Activated naive CD4-positive, alpha-beta T cell treated with anti-CD3 and anti-CD28 coated beads, Interleukin-2, amount 50 U/mL, for 24 hours (primary cell): ENCODE measurements around the gene AQP7.
A peak's percentile ranks its signal among the peaks of the same experiment; 100 is the strongest.
"Not testable (repeated sequence)": the region's sequence is repeated elsewhere in the genome, so short reads cannot be mapped to it uniquely, and the experiment has no call there.

Source experiments
- H3K27ac Mint-ChIP-seq: one replicate; pipeline ENCODE4 v1.8.0; 2021; ENCODE audit warnings: mild to moderate bottlenecking, mixed read lengths
- H3K27me3 Mint-ChIP-seq: one replicate; pipeline ENCODE4 v1.8.0; 2021; ENCODE audit warnings: mixed read lengths
- H3K36me3 Mint-ChIP-seq: one replicate; pipeline ENCODE4 v1.8.0; 2021; ENCODE audit warnings: mixed read lengths
- H3K4me1 Mint-ChIP-seq: one replicate; pipeline ENCODE4 v1.8.0; 2021; ENCODE audit warnings: mixed read lengths
- H3K4me3 Mint-ChIP-seq: one replicate; pipeline ENCODE4 v1.8.0; 2021; ENCODE audit warnings: mild to moderate bottlenecking, mixed read lengths
- H3K9me3 Mint-ChIP-seq: one replicate; pipeline ENCODE4 v1.8.0; 2021; ENCODE audit warnings: mixed read lengths

The AQP7 gene

GRCh38 chr9:33374634-33375237 is 27.6 kb downstream of the AQP7 start:
- no peak overlapping the region for H3K27ac Mint-ChIP-seq
- no peaks in the 10 kb centered on the region for H3K9me3 Mint-ChIP-seq
- no peaks in the 10 kb centered on the region for H3K27me3 Mint-ChIP-seq
- peaks cover 5% of the 10 kb centered on the region for H3K36me3 Mint-ChIP-seq
- H3K4me3 Mint-ChIP-seq, result peak overlapping the region; percentile 52
- H3K4me1 Mint-ChIP-seq, result peaks cover 15% of the 10 kb centered on the region

DNA sequence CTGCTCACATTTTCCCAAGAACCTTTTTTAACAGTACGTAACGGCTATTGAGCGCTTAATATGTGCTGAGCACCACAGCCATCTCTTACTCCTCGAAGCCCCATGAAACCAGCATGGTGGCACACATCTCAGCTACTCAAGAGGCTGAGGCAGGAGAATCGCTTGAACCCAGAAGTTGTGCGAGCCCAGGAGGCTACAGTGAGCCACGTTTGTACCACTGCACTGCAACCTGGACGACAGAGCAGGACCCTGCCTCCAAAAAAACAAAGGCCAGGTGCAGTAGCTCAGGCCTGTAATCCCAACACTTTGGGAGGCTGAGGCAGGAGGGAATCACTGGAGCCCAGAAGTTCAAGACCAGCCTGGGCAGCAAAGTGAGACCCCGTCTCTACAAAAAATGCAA is 28.2 kb downstream of the AQP7 start:
- Mint-ChIP-seq H3K9me3 (no peaks in the 10 kb centered on the region), H3K4me3 (no peak overlapping the region), H3K36me3 (peaks cover 5% of the 10 kb centered on the region), H3K4me1 (peaks cover 15% of the 10 kb centered on the region), H3K27me3 (no peaks in the 10 kb centered on the region), H3K27ac (no peak overlapping the region)

DNA sequence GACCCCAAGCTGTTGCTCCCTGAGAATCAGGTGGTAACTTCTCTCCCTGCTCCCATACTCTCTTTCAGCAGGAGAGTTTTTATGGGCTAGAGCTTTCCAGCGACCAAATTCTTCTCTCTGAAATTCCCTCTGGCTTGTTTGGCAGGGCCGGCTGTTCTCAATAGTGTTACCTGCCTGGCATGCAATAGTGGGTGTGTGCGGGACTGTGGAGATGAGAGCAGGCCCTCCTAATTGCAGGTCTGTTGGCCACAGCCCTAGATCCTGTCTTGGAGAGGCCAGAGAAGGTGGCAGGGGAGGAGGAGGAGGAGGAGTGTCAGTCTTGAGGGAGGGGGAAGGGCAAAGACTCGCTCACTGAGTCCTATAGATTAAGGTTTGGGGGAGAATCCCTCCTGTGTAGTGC is 29.5 kb downstream of the AQP7 start:
- H3K4me3 Mint-ChIP-seq, result no peak overlapping the region
- no peaks in the 10 kb centered on the region for H3K9me3 Mint-ChIP-seq
- no peaks in the 10 kb centered on the region for H3K27me3 Mint-ChIP-seq
- peaks cover 5% of the 10 kb centered on the region for H3K36me3 Mint-ChIP-seq
- peaks cover 15% of the 10 kb centered on the region for H3K4me1 Mint-ChIP-seq
- H3K27ac Mint-ChIP-seq, result peak overlapping the region; percentile 36

GRCh38 chr9:33366979-33367480 is 35.3 kb downstream of the AQP7 start:
- no peak overlapping the region for H3K27ac Mint-ChIP-seq
- H3K4me3 Mint-ChIP-seq, result no peak overlapping the region
- peaks cover 8% of the 10 kb centered on the region for H3K36me3 Mint-ChIP-seq
- no peaks in the 10 kb centered on the region for H3K4me1 Mint-ChIP-seq
- H3K9me3 Mint-ChIP-seq, result no peaks in the 10 kb centered on the region
- no peaks in the 10 kb centered on the region for H3K27me3 Mint-ChIP-seq

- not testable (repeated sequence) for H3K9me3 Mint-ChIP-seq, H3K27ac Mint-ChIP-seq, H3K4me1 Mint-ChIP-seq, H3K4me3 Mint-ChIP-seq, H3K27me3 Mint-ChIP-seq, H3K36me3 Mint-ChIP-seq
Observed at GRCh38 chr9:33364814-33365213, 37.6 kb downstream of the AQP7 start.

GRCh38 chr9:33364127-33364526 is 38.2 kb downstream of the AQP7 start:
- no peak overlapping the region for H3K27ac Mint-ChIP-seq
- no peaks in the 10 kb centered on the region for H3K27me3 Mint-ChIP-seq
- peaks cover 7% of the 10 kb centered on the region for H3K36me3 Mint-ChIP-seq
- no peaks in the 10 kb centered on the region for H3K4me1 Mint-ChIP-seq
- H3K9me3 Mint-ChIP-seq, result no peaks in the 10 kb centered on the region
- H3K4me3 Mint-ChIP-seq, result no peak overlapping the region

- H3K4me1 Mint-ChIP-seq, result peaks cover 13% of the 10 kb centered on the region
- not testable (repeated sequence) for H3K27ac Mint-ChIP-seq, H3K4me3 Mint-ChIP-seq, H3K9me3 Mint-ChIP-seq, H3K27me3 Mint-ChIP-seq
- peaks cover 13% of the 10 kb centered on the region for H3K36me3 Mint-ChIP-seq
Observed at GRCh38 chr9:33358641-33359040, 43.7 kb downstream of the AQP7 start.

DNA sequence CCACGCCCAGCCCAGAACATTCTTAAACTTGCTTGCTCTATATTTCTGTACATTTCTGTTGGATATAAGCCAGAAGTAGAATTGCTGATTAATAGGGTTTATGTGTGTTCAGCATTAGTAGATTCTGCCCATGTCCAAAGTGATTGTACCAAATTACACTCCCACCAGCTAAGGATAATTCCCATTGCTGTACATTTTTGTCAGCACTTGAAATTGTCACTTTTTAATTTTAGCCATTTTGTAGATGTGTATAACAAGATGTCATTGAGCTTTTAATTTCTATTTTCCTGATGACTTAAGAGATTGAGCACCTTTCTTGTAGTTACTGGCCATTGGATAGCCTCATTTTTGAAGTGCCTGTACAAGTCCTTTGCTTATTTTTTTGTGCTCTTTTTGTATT is 46.4 kb downstream of the AQP7 start:
- Mint-ChIP-seq H3K36me3 (peaks cover 14% of the 10 kb centered on the region), H3K9me3 (no peaks in the 10 kb centered on the region), H3K27ac (no peak overlapping the region), H3K4me3 (no peak overlapping the region), H3K4me1 (peaks cover 16% of the 10 kb centered on the region), H3K27me3 (no peaks in the 10 kb centered on the region)

- no peak overlapping the region for H3K27ac Mint-ChIP-seq
- H3K9me3 Mint-ChIP-seq, result no peaks in the 10 kb centered on the region
- H3K27me3 Mint-ChIP-seq, result no peaks in the 10 kb centered on the region
- H3K4me3 Mint-ChIP-seq, result no peak overlapping the region
- H3K36me3 Mint-ChIP-seq, result peaks cover 10% of the 10 kb centered on the region
- peaks cover 16% of the 10 kb centered on the region for H3K4me1 Mint-ChIP-seq
Observed at GRCh38 chr9:33354651-33355211, 47.6 kb downstream of the AQP7 start.

- Mint-ChIP-seq H3K27ac (no peak overlapping the region), H3K36me3 (peaks cover 28% of the 10 kb centered on the region), H3K4me1 (peaks cover 16% of the 10 kb centered on the region), H3K4me3 (no peak overlapping the region), H3K9me3 (no peaks in the 10 kb centered on the region), H3K27me3 (no peaks in the 10 kb centered on the region)
Observed at GRCh38 chr9:33351547-33351946, 50.8 kb downstream of the AQP7 start.

DNA sequence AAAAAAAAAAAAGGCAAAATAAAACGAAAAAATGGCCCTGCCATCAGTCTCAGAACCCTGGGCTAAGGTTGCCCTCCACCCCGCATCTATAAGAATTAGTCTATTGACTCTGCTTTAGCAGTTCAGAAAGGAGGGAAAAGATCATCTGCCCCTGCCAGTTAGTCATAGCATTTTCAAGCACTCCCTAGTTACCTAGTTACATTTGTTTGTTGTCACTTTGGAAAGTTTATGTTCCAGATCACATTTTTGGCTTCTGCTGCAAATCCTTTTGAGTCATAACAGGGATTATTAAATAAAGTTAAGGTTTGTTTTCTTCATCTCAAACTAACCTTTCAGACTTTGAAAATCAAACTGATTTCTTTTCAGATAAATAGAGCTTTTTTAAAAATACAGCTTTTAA is 52.1 kb downstream of the AQP7 start:
- Mint-ChIP-seq H3K9me3 (no peaks in the 10 kb centered on the region), H3K27me3 (no peaks in the 10 kb centered on the region), H3K4me1 (peaks cover 16% of the 10 kb centered on the region), H3K4me3 (no peak overlapping the region), H3K27ac (no peak overlapping the region), H3K36me3 (peaks cover 25% of the 10 kb centered on the region)

DNA sequence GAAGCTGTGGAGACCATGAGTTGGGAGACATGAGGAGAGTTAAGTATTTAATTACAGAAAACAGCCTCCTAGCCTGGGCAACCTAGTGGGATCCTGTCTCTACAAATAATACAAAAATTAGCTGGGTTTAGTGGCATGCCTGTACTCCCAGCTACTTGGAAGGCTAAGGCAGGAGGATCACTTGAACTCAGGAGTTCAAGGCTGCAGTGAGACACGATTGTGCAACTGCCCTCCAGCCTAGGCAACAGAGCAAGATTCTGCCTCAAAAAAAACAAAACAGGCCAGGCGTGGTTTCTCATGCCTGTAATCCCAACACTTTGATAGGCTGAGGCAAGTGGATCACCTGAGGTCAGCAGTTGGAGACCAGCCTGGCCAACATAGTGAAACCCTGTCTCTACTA is 52.6 kb downstream of the AQP7 start:
- no peaks in the 10 kb centered on the region for H3K9me3 Mint-ChIP-seq
- H3K4me3 Mint-ChIP-seq, result no peak overlapping the region
- H3K27ac Mint-ChIP-seq, result no peak overlapping the region
- H3K36me3 Mint-ChIP-seq, result peaks cover 23% of the 10 kb centered on the region
- H3K4me1 Mint-ChIP-seq, result peaks cover 10% of the 10 kb centered on the region
- H3K27me3 Mint-ChIP-seq, result no peaks in the 10 kb centered on the region

- Mint-ChIP-seq H3K27ac (peak overlapping the region; percentile 25), H3K36me3 (peaks cover 25% of the 10 kb centered on the region), H3K27me3 (no peaks in the 10 kb centered on the region), H3K4me3 (no peak overlapping the region), H3K9me3 (no peaks in the 10 kb centered on the region), H3K4me1 (peaks cover 3% of the 10 kb centered on the region)
Observed at GRCh38 chr9:33348998-33349397, 53.4 kb downstream of the AQP7 start.

GRCh38 chr9:33346564-33346963 is 55.8 kb downstream of the AQP7 start:
- H3K36me3 Mint-ChIP-seq, result peaks cover 25% of the 10 kb centered on the region
- H3K27ac Mint-ChIP-seq, result no peak overlapping the region
- H3K4me1 Mint-ChIP-seq, result no peaks in the 10 kb centered on the region
- H3K9me3 Mint-ChIP-seq, result no peaks in the 10 kb centered on the region
- H3K4me3 Mint-ChIP-seq, result no peak overlapping the region
- H3K27me3 Mint-ChIP-seq, result no peaks in the 10 kb centered on the region

- Mint-ChIP-seq H3K27ac (no peak overlapping the region), H3K27me3 (no peaks in the 10 kb centered on the region), H3K4me3 (no peak overlapping the region), H3K9me3 (peaks cover 3% of the 10 kb centered on the region), H3K4me1 (peaks cover 3% of the 10 kb centered on the region), H3K36me3 (peaks cover 42% of the 10 kb centered on the region)
Observed at GRCh38 chr9:33344145-33344544, 58.2 kb downstream of the AQP7 start.

GRCh38 chr9:33341182-33341581 is 61.2 kb downstream of the AQP7 start:
- Mint-ChIP-seq H3K27ac (no peak overlapping the region), H3K27me3 (no peaks in the 10 kb centered on the region), H3K4me1 (peaks cover 6% of the 10 kb centered on the region), H3K4me3 (no peak overlapping the region), H3K36me3 (peaks cover 35% of the 10 kb centered on the region), H3K9me3 (peaks cover 3% of the 10 kb centered on the region)

GRCh38 chr9:33340186-33340585 is 62.2 kb downstream of the AQP7 start:
- Mint-ChIP-seq H3K9me3 (peaks cover 3% of the 10 kb centered on the region), H3K4me1 (peaks cover 6% of the 10 kb centered on the region), H3K27me3 (no peaks in the 10 kb centered on the region), H3K27ac (no peak overlapping the region), H3K4me3 (no peak overlapping the region), H3K36me3 (peaks cover 34% of the 10 kb centered on the region)
